ENCODE data around the gene KCNH6.

The KCNH6 gene

DNA sequence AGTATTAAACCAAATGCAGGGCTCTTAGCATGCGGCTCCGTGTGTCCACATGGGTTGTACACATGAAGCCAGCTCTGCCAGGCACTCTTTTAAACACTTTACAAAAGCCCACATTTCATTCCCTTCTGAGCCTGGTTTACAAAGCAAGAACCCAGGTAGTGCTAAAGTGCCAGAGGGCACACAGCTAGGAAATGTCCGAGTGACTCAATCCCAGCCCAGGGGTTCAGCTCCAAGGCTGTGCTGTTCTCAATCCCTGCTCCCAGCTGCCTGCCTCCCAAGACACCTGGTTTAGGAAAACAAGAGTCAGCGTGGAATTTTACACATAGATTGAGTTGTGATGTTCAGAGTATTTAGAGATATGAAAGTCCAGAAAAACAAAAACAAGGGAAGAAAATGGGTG lies 13.8 kb downstream of the KCNH6 start:
- no peak for DNase-seq

DNA sequence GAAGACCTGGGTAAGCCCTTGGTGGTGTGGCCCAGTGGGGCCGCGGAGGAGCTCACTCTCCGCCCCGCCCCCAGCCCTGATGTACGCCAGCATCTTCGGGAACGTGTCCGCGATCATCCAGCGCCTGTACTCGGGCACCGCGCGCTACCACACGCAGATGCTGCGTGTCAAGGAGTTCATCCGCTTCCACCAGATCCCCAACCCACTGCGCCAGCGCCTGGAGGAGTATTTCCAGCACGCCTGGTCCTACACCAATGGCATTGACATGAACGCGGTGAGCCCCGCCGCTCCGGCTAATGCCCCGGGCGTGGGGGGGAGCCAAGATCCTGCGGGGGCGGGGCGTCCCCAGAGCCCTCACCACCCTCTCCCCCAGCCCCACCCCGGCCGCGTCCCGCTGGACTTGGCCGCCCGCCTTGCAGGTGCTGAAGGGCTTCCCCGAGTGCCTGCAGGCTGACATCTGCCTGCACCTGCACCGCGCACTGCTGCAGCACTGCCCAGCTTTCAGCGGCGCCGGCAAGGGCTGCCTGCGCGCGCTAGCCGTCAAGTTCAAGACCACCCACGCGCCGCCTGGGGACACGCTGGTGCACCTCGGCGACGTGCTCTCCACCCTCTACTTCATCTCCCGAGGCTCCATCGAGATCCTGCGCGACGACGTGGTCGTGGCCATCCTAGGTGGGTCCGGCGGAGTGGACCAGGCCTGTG lies 15.0 kb downstream of the KCNH6 start:
- no peak for DNase-seq

DNA sequence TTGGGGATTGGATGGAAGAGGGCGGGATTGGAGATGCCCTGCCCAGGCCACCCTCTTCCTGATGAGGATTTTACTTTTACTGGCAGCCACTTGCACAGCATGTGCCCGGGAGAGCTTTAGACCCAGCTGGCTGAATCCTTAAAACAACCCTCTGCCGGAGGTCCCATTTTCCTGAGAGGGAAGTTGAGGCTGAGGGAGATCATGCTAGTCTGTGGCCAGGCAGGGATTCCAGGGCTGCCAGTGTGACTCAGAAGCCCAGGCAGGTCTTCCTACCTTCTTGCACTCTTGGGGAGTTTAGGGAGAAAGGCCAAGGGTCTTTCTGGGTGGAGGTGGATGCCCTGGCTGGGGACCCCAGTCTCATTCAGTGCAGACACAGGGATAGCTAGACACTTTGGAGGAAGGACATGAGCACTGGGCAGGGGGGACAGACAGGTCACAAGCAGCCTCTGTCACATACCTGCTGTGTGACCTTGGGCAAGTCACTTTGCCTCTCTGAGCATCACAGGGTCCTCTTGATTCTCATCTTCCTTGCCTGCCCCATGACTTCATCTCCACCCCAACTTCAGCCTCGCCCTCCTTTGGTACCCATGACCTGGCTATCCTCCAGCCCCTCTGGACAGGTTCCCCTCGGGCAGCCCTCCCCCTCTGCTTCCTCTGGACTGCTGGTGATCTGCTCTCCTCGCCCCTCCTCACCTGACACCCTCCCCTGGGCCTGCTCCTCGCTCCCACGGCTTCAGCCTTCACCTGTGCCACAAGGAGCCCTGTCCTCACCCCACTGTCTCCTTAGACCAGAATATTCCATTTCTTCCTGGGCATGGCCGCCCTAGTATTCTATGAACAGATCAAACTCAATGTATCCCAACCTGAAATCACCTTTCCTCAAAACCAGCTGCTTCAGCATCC lies 15.8 kb downstream of the KCNH6 start:
- DNase-seq = no peak

DNA sequence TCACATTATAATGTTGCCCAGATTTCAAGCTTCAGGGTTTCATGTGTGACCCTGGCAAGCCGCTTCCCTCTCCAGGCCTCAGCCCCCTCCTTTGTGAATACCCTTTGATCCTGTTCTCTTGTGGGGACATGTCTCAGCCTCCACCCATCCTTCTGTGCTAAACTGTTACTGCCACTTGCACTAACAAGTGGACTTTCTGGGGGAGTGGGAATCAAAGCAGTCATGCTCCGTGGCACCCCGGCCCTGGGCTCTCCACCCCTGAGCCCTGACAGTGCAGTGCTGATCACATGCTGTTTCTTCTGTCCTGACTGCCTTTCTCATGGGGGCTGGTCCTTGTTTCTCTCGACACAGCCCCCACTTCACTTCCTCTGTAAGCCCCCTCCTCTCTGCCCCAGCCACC lies 17.4 kb downstream of the KCNH6 start:
- no peak for DNase-seq

DNA sequence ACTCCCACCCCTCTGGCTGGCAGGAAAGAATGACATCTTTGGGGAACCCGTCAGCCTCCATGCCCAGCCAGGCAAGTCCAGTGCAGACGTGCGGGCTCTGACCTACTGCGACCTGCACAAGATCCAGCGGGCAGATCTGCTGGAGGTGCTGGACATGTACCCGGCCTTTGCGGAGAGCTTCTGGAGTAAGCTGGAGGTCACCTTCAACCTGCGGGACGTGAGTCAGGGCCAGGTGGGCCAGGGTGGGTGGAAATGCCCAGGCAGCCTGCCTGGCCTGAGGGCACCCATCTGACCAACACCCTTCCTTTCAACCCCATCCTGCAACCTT lies 19.0 kb downstream of the KCNH6 start:
- DNase-seq = no peak

DNA sequence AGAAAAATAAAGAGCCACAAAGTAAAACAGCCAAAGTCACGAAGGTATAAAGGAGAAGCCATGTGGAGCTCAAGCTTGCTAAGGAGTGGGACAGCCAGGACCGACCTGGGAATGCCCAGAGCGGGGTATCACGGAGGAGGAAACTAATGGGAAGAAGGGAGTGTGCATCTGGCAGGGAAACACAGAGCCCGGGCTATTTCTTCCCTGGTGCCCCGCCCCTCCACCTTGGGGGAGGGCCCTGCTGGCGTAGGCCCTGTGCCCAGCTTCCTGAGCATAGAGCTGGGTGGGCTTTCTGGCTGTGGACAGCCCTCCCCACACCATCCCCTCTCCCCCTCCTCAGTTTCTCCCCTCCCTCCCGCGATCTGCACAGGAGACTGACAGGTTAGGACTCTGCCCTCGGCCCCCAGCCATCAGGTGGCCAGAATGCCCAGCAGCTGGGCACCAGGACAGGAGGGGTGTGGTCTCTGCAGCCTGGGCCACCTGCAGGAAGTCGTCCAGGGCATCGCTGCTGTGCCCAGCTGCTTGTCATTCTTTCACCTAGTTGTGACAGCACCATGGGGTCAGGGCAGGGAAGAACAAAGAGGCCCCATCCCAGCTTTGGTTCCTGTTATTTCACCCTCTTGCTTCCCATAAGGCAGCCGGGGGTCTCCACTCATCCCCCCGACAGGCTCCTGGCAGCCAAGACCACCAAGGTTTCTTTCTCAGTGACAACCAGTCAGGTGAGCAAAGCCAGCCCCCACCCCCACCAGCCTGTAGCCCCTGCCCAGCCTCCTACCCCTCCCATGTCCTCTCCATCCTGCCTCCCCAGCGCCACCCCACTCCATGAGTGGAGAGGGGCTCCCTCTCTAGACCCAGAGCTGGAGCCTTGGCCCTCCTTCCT lies 20.0 kb downstream of the KCNH6 start:
- DNase-seq = no peak

DNA sequence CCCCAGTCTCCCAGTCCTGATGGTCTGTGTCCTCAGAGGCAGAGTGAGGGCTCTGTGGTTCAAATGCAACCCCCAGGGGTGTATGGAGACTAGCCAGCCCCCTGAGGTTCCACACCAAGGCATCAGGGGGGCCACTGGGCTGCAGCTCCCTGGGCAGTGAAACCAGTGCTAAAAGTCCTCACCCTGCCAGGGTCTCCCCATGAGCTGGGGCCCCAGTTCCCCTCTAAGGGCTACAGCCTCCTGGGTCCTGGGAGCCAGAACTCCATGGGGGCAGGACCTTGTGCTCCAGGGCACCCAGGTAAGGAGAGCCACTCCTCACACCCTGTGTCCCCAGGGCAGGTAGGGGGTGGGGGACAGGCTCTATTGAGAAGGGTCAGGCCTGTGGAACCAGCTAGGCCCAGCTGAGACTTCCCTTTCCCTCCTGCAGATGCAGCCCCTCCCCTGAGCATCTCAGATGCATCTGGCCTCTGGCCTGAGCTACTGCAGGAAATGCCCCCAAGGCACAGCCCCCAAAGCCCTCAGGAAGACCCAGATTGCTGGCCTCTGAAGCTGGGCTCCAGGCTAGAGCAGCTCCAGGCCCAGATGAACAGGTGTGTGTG lies 20.8 kb downstream of the KCNH6 start:
- no peak for DNase-seq

DNA sequence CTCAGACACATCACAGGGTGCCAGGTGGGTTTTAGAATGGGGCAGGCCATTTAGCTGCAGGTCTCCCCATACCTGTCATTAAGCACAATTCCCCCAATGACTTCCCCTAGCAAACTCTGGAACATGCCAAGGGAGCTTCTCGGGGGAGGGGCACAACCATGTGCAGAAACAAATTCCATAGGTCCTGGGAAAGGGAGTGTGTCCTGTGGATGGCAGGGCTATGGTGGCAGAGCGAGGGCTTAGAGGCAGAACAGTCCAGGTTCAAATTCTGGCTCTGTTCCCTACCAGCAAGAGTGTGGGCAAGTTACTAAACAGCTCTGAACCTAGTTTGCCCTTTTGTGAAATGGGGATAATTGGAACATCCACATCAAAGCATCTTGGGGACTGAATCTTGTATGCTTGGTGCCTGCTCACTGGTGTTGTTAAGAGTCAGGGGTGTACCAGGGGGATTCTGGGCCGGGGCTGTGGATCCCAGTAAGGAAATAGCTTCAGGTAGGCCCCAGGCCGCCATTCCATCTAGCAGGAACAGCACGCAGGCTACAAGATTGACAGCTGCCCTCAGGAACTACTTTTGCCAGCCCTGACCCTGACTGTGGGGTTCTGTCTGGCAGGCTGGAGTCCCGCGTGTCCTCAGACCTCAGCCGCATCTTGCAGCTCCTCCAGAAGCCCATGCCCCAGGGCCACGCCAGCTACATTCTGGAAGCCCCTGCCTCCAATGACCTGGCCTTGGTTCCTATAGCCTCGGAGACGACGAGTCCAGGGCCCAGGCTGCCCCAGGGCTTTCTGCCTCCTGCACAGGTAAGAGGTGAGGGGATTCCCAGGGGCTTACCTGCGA lies 21.5 kb downstream of the KCNH6 start:
- DNase-seq = no peak

DNA sequence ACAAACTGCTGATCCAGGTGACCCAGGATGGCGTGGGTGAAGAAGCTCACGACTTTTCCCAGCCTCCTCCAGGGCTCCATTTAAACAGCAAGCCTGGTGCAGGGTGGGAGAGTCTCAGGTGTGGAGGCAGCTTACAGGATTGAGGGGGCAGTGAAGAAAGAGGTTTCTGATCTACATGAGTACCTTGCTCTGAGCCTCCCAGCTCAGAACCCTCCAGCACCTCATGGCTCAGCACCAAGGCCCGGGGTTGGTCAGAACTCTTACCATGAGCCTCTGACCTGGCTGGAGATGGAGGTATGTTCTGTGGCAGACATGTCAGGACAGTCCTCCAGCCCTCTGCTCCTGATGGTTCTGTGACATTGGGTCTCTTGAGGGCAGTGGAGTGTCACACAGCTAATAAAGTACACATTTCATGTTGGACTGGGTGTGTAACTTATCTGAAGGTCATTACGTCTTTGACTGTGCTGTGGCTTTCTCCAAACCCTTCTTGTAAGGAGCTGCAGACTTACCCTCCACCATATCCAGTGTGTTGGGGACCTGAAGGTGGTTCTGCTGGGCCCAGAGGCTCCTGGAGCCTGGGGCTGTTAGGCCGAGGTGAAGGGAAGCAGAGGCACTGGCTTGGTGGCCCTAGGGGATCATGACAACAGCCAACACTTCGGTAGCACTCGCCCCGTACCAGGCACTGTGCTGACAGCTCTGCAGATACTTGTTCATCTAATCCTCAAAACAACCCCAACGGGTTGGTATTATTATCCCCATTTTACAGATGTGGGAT lies 23.3 kb downstream of the KCNH6 start:
- no peak for DNase-seq

DNA sequence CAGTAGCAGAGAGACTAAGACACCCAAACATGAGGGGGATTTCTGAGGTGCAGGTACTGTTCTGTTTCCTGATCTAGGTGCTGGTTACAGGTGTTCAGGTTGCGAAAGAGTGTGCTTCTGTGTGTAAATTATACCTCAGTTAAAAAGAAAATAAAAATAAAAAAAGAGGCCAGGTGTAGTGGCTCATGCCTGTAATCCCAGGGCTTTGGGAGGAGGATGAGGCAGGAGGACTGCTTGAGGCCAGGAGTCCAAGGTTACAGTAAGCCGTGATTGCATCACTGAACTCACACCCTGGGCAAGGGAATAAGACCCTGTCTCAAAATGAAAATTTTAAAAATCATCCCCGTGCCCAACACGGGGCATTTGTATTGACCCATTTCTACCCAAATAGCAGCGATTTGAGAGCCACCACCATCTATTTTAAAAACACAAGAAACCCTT lies 23.9 kb downstream of the KCNH6 start:
- no peak for DNase-seq

DNA sequence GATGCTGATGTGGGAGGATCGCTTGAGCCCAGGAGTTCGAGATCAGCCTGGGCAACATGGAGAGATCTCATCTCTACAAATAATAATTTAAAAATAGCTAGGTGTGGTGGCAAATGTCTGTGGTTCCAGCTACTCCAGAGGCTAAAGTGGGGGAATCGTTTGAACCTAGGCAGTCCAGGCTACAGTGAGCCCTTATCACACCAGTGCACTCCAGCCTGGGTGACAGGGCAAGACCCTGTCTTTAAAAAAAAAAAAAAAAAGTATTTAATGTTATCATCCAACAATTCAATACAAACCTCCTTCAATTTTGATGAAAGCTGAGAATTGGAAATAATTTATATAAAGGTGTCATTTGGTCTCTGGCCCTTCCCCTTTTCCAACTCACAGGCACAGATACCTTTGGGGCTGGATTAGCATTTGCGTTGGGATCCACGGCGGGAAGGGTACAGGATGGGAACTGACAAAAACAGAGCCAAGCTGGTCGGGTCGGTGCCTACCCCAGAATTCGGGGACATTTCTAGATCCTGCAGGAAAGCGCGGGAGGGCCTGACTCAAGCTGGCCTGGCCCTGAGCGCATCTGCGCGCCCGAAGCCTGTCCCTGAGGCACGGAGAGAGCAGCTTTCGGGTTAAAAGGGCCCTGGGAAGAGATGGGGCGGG lies 26.3 kb downstream of the KCNH6 start:
- no peak for DNase-seq

DNA sequence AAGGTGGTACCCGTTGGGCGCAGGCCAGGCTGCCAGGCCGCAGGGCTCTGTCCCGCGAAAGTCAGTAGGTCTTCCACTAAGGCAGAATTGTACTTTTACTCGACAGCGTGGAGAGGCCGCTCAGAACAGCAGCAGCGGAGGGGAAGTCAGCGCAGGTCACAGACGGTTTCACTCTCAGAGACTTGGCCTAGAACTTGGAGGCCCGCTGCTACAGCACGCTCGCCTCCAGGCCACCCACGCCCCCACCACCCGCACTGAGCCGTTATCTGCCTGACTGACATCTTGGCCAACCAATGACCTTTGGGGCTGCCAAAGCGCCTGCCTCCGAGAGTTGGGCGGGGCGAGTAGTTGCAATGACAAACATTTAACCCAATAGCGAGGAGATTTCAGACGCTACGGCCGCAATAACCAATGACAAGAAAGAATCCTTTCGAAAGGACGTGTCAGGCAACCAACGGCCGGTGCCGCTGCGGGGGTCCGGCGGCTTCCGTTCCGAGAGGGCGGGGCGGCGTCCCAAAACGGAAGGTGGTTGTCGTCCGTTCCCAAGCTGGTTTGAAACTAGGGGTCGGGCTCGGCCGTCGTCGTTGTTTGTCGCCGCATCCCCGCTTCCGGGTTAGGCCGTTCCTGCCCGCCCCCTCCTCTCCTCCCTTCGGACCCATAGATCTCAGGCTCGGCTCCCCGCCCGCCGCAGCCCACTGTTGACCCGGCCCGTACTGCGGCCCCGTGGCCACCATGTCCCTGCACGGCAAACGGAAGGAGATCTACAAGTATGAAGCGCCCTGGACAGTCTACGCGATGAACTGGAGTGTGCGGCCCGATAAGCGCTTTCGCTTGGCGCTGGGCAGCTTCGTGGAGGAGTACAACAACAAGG lies 27.0 kb downstream of the KCNH6 start, which contains the start of gene DCAF7:
Gene DCAF7, plus strand, starts transcription at position 532 of the 871 bp plus-strand sequence. Its CDS starts 201 bp downstream, at position 733.
- peak; percentile 69 for DNase-seq

DNA sequence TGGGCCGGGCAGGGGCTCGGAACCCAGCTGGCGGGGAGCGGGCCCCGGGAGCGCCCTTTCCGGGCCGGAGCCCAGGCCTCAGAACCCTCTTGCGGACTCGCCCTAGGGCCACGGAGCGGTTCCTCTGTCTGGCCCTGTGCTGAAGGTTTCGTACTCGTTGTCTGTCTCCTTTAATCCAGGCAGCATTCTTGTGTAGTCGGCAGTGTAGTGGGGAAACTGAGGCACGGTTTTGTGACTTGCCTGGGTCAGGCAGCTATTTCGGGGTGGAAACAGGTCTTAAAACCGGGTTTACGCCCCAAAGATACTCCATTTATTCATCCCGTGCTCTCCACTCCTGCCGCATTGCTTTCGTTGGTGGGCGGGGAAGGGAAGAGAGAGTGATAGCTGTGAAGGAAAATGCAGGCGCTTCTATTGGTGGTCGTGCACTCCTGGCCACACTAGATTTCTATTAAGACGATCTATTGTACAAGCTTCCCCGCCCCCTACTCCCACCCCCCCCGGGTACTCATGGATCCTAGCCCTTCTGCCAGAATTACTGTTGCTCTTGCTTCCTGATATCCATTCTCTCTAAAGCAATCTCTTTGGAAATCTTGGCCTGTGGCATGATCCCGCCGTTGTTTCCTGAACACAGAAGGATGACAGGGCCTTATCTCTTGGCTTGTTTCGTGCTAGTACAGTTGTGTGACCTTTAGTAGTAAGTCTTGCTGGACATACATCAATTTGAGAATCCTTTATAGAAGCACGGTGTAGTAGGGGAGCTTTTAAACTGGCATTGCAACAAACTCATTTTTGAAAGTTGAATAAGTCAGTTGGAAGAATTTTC lies 27.9 kb downstream of the KCNH6 start:
- DNase-seq = no peak

DNA sequence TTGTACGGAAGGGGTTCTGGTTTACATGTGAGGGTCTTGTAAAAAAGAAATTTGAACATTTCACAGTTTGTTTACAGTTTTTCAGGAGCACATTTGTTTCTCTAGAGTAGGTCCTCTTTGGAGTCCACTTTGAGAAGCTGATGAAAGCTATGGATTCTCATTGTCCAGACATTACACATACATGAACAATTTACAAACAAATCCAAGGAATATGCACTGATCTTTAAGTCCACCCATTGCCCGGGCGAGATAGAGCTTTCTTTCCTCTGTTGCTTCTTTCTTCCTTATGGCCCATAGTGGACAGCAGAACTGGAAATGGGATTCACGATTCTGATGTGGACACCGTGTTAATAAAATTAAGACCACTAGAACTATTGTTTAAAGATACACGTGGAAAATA lies 29.1 kb downstream of the KCNH6 start:
- no peak for DNase-seq

DNA sequence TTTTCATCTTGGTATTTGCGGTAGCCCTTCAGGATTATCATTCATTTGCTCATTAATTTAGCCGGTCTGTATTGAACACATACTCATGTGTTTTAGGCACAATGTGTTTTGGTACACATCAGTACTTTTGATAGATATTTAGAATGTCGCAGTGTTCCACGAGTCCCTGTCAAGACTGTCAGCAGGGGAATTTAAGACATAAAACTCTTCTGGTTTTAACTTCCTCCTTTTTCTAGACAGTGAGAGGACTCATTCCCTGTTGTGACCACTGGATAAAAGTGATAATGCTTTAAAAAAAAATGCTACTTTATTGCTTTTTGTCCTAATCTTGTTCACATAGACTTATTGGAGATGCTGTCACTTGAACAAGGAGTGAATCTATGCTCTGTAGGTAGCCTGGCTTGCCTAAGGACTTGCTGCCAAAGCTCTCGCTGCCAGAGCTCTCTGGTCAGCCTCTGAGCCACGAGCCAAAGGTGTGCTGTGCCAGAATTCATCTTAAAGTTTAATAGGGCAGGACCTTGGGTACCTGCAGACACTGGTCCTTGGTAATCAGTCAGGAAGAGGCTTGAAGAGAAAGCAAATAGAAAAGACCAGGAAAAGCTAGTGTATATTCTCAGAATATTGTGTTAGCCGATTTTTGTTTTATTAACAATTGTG lies 32.5 kb downstream of the KCNH6 start:
- no peak for DNase-seq

DNA sequence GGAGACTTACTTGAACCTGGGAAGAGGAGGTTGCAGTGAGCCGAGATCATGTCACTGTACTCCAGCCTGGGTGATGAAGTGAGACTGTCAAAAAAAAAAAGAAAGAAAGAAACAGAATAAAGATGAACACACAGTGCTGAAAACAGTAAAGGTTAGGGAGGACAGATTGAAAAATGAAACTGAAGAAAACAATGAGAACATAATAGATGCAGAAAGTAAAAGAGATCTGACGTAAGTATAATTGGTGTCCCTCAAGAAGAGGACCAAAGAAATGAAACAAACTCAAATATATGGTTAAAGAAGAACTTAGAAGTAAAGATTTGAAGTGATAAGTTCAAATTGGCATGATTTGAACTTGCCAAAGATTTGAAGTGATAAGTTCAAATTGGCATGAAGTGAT lies 34.3 kb downstream of the KCNH6 start:
- DNase-seq = no peak

DNA sequence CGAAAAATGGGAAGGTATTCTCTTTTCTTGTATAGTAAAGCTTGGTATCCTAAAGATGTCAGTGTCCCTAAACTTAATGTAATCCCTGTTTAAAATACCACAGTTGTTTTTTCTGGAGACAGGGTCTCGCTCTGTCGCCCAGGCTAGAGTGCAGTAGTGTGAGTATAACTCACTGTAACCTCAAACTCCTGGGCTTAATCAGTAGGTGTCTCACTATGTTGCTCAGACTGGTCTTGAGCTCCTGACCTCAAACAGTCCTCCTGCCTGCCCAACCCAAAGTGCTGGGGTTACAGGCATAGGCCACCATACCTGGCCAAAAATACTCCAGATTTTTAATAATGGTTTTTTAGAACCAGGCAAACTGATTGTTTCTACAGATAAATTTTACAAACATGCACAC lies 35.3 kb downstream of the KCNH6 start:
- no peak for DNase-seq

DNA sequence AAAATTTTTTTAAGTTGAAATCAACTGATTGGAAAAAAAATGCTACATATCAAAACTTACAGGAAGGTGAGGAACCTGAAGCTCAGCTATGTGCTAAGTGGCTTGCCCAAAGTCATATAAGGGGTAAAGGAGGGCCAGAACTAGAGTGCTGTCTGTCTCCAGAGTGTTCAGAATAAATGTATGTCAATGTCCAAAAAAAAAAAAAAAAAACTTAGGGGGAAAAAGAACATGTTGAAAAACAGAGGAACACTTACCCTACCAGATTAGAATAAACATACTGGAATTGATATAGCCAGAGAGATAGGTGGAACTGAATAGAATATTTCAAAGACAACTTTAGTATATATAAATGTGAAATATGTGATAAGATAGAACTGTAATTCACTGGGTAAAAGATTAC lies 38.7 kb downstream of the KCNH6 start:
- DNase-seq = no peak
